Choroid plexus epithelial cell (primary cell): Measurements from ENCODE around the gene PYCR2.
A peak's percentile ranks its signal among the peaks of the same experiment; 100 is the strongest.
"Not testable (repeated sequence)": the region's sequence is repeated elsewhere in the genome, so short reads cannot be mapped to it uniquely, and the experiment has no call there.

Experiments
- DNase-seq: peaks from one replicate; pipeline ENCODE4 v3.0.0-alpha.2; 2010; ENCODE audit warnings: low read depth
- H3K4me3 ChIP-seq: 2 replicates; pipeline ENCODE4 v1.5.1; 2011; ENCODE audit warnings: low read depth, mild to moderate bottlenecking, control low read depth, low read length, moderate library complexity
- TF ChIP-seq, protein P1 (sequence below): conservative IDR thresholded peaks from 2 replicates; pipeline ENCODE4 v1.5.1; 2011; ENCODE audit warnings: low read depth, mild to moderate bottlenecking, control low read depth, inconsistent platforms, low read length, moderate library complexity

Gene PYCR2

DNA sequence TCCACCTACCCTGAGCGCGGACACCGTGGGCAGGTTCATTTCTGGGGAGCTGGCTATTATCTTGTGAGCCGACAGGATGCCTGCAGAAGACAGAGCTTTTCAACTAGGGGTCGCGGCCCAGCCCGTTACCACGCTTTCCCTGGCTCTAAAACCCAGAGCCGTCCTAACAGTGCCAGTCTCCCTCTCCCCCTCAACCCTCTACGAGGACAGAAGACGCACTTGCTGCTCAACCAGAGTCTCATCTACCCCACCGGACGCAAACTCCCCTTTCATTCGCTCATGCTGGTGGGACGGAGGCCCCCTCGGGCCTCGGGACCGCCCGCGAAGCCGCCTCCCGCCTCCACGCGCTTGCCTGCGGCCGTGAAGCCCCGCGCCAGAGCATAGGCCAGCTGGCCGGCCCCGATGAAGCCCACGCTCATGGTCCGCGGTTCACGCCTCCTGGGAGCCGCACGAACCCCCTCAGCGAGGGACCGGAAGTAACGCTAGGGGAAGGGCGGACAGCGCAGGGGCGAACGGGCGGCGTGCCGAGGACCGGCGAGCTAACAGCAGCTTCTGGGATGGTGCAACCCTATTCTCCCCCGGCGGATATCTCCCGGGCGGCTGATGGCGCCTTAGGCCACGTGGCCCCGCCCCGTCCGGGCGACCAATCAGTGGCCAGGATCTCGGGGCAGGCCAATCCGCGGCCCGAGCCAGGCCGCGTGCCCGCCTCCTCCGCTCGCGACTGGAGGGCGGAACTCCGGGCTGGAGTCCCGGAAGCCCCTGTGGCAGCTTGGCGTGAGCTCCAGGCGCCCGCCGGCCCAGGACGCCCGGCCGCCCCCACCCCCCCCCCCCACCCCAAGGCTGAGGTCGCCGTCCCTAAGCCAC lies at the start of gene PYCR2:
TSS of gene PYCR2 (minus strand) at position 559 of the 864 bp plus-strand sequence. CDS start at position 419, 140 bp downstream.
- peak within 1 kb of the TSS; percentile 94 for H3K4me3 ChIP-seq
- peak; percentile 98 for DNase-seq
- TF ChIP-seq, protein P1, sequence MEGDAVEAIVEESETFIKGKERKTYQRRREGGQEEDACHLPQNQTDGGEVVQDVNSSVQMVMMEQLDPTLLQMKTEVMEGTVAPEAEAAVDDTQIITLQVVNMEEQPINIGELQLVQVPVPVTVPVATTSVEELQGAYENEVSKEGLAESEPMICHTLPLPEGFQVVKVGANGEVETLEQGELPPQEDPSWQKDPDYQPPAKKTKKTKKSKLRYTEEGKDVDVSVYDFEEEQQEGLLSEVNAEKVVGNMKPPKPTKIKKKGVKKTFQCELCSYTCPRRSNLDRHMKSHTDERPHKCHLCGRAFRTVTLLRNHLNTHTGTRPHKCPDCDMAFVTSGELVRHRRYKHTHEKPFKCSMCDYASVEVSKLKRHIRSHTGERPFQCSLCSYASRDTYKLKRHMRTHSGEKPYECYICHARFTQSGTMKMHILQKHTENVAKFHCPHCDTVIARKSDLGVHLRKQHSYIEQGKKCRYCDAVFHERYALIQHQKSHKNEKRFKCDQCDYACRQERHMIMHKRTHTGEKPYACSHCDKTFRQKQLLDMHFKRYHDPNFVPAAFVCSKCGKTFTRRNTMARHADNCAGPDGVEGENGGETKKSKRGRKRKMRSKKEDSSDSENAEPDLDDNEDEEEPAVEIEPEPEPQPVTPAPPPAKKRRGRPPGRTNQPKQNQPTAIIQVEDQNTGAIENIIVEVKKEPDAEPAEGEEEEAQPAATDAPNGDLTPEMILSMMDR = no peak

DNA sequence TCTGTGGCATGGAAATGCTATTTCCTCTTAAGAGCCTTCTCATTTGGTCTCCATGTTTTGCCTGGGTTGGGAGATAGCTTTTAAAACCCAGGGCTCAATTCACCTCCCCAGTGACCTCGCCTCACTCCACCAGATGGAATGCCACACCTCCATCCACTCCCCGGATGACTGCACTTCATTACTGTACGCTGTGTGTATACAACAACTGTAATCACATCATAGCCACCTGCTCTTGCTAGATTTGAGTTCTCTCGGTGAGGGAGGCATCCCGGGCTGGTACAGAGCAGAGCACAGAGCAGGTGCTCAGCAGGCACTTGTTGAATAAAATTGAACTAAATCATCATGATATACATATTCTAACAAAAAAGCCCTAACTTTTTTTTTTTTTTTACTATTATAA lies 49.1 kb upstream of the PYCR2 start:
- TF ChIP-seq, protein P1 = no peak
- DNase-seq = no peak
- no peak overlapping the region for H3K4me3 ChIP-seq

DNA sequence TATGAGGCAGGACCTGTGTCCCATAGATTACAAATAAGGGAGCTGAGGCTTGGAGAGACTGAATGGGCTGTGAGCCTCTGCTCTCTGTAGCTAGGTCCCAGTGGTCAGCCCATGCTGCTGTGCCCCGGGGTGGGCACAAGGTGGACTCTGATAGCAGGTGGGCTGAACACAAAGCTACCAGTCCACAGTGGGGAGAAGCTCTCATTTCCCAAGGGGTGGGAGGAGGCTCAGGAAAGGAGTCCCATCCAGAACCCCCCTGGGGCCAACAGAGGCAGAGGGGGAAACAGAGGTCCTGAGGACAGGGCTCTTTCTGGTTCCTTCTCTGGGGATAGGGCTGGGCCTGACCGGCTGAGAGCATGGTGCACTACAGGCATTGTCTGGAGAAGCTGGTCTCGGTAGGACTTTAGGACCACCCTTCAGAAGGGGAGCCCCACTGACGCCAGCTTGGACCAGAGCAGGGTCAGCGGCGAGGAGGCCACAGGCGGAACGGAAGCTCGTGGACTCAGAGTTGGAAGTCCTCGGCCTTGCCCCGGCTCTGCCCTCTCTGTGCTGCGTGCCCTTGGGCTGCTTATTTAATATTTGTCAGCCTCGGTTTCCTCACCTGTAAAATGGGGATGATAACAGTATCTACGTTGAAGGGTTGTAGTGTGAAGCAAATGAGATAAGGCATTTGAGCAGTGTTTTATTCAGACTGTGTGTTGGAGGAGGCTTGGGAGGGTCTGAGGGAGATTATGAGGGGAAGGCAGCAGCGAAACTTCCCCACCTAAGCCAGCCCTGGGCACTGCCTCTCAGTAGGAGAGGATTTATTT lies 48.5 kb upstream of the PYCR2 start:
- TF ChIP-seq, protein P1 = no peak
- H3K4me3 ChIP-seq = no peak overlapping the region
- no peak for DNase-seq

DNA sequence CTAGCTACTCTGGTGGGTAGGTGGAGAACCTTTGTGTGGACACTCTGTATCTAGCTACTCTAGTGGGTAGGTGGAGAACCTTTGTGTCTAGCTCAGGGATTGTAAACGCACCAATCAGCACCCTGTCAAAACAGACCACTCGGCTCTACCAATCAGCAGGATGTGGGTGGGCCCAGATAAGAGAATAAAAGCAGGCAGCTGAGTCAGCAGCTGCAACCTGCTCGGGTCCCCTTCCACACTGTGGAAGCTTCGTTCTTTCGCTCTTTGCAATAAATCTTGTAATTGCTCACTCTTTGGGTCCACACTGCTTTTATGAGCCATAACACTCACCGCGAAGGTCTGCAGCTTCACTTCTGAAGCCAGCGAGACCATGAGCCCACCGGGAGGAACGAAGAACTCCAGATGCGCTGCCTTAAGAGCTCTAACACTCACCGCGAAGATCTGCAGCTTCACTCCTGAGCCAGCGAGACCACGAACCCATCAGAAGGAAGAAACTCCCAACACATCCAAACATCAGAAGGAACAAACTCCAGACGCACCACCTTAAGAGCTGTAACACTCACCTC lies 46.6 kb upstream of the PYCR2 start:
- DNase-seq, H3K4me3 ChIP-seq: not testable (repeated sequence)

DNA sequence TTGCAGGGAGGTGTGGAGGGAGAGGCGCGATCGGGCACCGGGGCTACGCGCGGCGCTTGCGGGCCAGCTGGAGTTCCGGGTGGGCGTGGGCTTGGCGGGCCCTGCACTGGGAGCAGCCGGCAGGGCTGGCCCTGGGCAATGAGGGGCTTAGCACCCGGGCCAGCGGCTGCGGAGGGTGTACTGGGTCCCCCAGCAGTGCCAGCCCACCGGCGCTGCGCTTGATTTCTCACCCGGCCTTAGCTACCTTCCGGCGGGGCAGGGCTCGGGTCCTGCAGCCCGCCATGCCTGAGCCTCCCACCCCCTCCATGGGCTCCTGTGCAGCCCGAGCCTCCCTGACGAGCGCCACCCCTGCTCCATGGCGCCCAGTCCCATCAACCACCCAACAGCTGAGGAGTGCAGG lies 45.7 kb upstream of the PYCR2 start:
- not testable (repeated sequence) for DNase-seq, H3K4me3 ChIP-seq

DNA sequence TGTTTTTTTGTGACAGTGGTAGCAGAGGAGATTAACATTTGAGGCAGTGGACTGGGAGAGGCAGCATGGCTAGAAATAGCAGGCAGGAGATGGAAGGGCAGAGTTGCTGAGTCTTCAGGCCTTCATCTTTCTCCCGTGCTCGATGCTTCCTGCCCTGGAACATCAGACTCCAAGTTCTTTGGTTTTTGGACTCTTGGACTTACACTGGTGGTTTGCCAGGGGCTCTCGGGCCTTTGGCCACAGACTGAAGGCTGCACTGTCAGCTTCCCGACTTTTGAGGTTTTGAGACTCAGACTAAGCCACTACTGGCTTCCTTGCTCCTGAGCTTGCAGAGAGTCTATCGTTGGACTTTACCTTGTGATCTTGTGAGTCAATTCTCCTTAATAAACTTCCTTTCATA lies 41.2 kb upstream of the PYCR2 start:
- TF ChIP-seq, protein P1 = no peak
- DNase-seq = no peak
- no peak overlapping the region for H3K4me3 ChIP-seq

DNA sequence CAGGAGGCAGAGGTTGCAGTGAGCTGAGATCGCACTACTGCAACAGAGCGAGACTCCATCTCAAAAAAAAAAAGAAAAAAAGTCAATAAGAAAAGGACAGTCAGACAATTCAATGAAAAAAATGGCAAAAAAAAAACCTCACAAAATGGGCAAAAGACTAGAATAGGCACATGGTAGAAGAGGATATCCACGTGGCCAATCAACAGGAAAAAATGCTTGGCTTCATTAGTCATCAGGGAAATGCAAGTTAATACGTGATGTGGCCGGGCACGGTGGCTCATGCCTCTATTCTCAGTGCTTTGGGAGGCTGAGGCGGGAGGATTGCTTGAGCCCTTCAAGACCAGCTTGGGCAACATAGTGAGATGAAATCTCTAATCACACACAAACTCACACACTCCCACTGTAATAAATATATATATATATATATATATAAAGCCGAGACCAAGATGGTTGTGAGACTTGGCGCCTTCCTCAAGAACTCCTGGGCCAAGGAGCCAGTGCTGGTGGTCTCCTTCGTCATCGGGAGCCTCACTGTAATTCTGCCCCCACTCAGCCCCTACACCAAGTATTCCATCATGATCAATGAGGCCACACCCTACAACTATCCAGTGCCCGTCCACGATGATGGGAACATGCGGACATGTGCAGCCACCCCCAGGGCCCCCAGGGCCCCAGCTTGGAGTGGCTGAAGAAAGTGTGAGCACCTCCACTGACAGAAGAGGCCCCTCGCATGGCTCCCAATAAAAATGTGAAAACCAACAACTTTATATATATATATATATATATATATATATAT lies 39.9 kb upstream of the PYCR2 start:
- TF ChIP-seq, protein P1 = no peak
- no peak overlapping the region for H3K4me3 ChIP-seq
- no peak for DNase-seq
